Mesendoderm (in vitro differentiated cells): Measurements from ENCODE around the gene KCNQ1.

Source experiments
- DNase-seq: peaks from one replicate; pipeline ENCODE4 v3.0.0; 2013
- H2AK5ac ChIP-seq: 2 replicates; pipeline ENCODE4 v1.6.1; 2013; ENCODE audit warnings: low read length, inconsistent platforms
- H2BK120ac ChIP-seq: 2 replicates; pipeline ENCODE4 v1.6.1; 2013; ENCODE audit warnings: low read depth, mild to moderate bottlenecking, low read length, moderate library complexity, mixed read lengths
- H2BK15ac ChIP-seq: replicated peaks from 2 replicates; pipeline ENCODE4 v1.6.1; 2013; ENCODE audit warnings: low read depth, mild to moderate bottlenecking, moderate library complexity
- H2BK5ac ChIP-seq: 2 replicates; pipeline ENCODE4 v1.6.1; 2013; ENCODE audit warnings: low read length, inconsistent platforms
- H3K18ac ChIP-seq: 2 replicates; pipeline ENCODE4 v1.6.1; 2013; ENCODE audit warnings: mild to moderate bottlenecking, low read length, mixed read lengths
- H3K23ac ChIP-seq: one replicate; pipeline ENCODE4 v1.6.1; 2013; ENCODE audit warnings: low read length
- H3K27ac ChIP-seq: 2 replicates; pipeline ENCODE4 v1.5.1; 2013; ENCODE audit warnings: low read depth, mild to moderate bottlenecking, inconsistent platforms, low read length, moderate library complexity
- H3K27me3 ChIP-seq: 2 replicates; pipeline ENCODE4 v1.6.1; 2013; ENCODE audit warnings: low read length, control low read depth, mild to moderate bottlenecking, inconsistent platforms; ENCODE audit not compliant: insufficient read depth, poor library complexity
- H3K36me3 ChIP-seq: 2 replicates; pipeline ENCODE4 v1.6.1; 2013; ENCODE audit warnings: low read length, inconsistent platforms; ENCODE audit not compliant: control insufficient read depth, insufficient read depth
- H3K4ac ChIP-seq: one replicate; pipeline ENCODE4 v1.6.1; 2013; ENCODE audit warnings: low read depth, mild to moderate bottlenecking, low read length, moderate library complexity
- H3K4me1 ChIP-seq: 2 replicates; pipeline ENCODE4 v1.6.1; 2013; ENCODE audit warnings: low read depth, low read length, inconsistent platforms; ENCODE audit not compliant: control insufficient read depth
- H3K4me2 ChIP-seq: 2 replicates; pipeline ENCODE4 v1.6.1; 2013; ENCODE audit warnings: low read length
- H3K4me3 ChIP-seq: 2 replicates; pipeline ENCODE4 v1.5.1; 2013; ENCODE audit warnings: mild to moderate bottlenecking, low read length
- H3K56ac ChIP-seq: one replicate; pipeline ENCODE4 v1.6.1; 2013; ENCODE audit warnings: low read length
- H3K79me1 ChIP-seq: 2 replicates; pipeline ENCODE4 v1.6.1; 2013; ENCODE audit warnings: low read length, inconsistent platforms
- H3K79me2 ChIP-seq: 2 replicates; pipeline ENCODE4 v1.6.1; 2013; ENCODE audit warnings: mild to moderate bottlenecking, low read length; ENCODE audit not compliant: control insufficient read depth, insufficient read depth
- H3K9ac ChIP-seq: 2 replicates; pipeline ENCODE4 v1.6.1; 2013; ENCODE audit warnings: low read length, inconsistent platforms
- H4K5ac ChIP-seq: one replicate; pipeline ENCODE4 v1.6.1; 2013; ENCODE audit warnings: low read length
- H4K8ac ChIP-seq: one replicate; pipeline ENCODE4 v1.6.1; 2013; ENCODE audit warnings: low read depth, mild to moderate bottlenecking, control low read depth, low read length, moderate library complexity
- WGBS: extraction: QIAGEN DNeasy Blood & Tissue Kit; methylation state at CpG from one replicate; pipeline ENCODE4 v1.1.7; 2013; ENCODE audit warnings: low lambda C conversion rate, missing lambda C conversion rate; ENCODE audit not compliant: insufficient coverage; ENCODE audit errors: extremely low coverage; 5-methylcytosine and 5-hydroxymethylcytosine counted together

Gene KCNQ1

GRCh38 chr11:2810411-2811205 lies 365.8 kb downstream of the KCNQ1 start:
- Histone ChIP-seq H2BK120ac (no peak overlapping the region), H2AK5ac (no peak overlapping the region), H3K79me1 (no peaks in the 10 kb centered on the region), H3K23ac (no peak overlapping the region), H3K4me2 (no peak overlapping the region), H2BK5ac (no peak overlapping the region), H3K4ac (no peak overlapping the region), H4K5ac (no peak overlapping the region), H4K8ac (no peak overlapping the region), H3K4me1 (no peaks in the 10 kb centered on the region), H3K9ac (no peak overlapping the region), H3K79me2 (no peaks in the 10 kb centered on the region), H3K27ac (no peak overlapping the region), H3K4me3 (no peak overlapping the region), H3K18ac (no peak overlapping the region), H3K36me3 (no peaks in the 10 kb centered on the region), H3K56ac (no peak overlapping the region), H3K27me3 (no peaks in the 10 kb centered on the region), H2BK15ac (no peak overlapping the region)
- DNase-seq = no peak
- WGBS = no CpG with 5 or more reads among the region's 18 CpGs

GRCh38 chr11:2811206-2812091 lies 366.6 kb downstream of the KCNQ1 start:
- Histone ChIP-seq H4K8ac (no peak overlapping the region), H3K27me3 (no peaks in the 10 kb centered on the region), H3K27ac (no peak overlapping the region), H3K4me1 (no peaks in the 10 kb centered on the region), H3K36me3 (no peaks in the 10 kb centered on the region), H3K4ac (no peak overlapping the region), H2BK5ac (no peak overlapping the region), H3K4me3 (no peak overlapping the region), H3K79me1 (no peaks in the 10 kb centered on the region), H2BK15ac (no peak overlapping the region), H2AK5ac (no peak overlapping the region), H4K5ac (no peak overlapping the region), H3K18ac (no peak overlapping the region), H3K4me2 (no peak overlapping the region), H3K79me2 (no peaks in the 10 kb centered on the region), H3K9ac (no peak overlapping the region), H2BK120ac (no peak overlapping the region), H3K56ac (no peak overlapping the region), H3K23ac (no peak overlapping the region)
- no CpG with 5 or more reads among the region's 34 CpGs for WGBS
- peak; percentile 33 for DNase-seq

- Histone ChIP-seq H3K4me1 (no peaks in the 10 kb centered on the region), H3K36me3 (no peaks in the 10 kb centered on the region), H3K18ac (no peak overlapping the region), H3K23ac (no peak overlapping the region), H3K27ac (no peak overlapping the region), H2BK15ac (no peak overlapping the region), H2AK5ac (no peak overlapping the region), H3K27me3 (no peaks in the 10 kb centered on the region), H2BK120ac (no peak overlapping the region), H3K9ac (no peak overlapping the region), H2BK5ac (no peak overlapping the region), H3K79me1 (no peaks in the 10 kb centered on the region), H4K5ac (no peak overlapping the region), H3K79me2 (no peaks in the 10 kb centered on the region), H3K56ac (peak overlapping the region; percentile 65), H4K8ac (no peak overlapping the region), H3K4me2 (no peak overlapping the region), H3K4me3 (no peak overlapping the region), H3K4ac (no peak overlapping the region)
- WGBS = no CpG with 5 or more reads among the region's 17 CpGs
- DNase-seq = peak; percentile 20
Measured at GRCh38 chr11:2812371-2812991, 367.7 kb downstream of the KCNQ1 start.

- Histone ChIP-seq H3K27me3 (no peaks in the 10 kb centered on the region), H3K4me3 (no peak overlapping the region), H3K23ac (no peak overlapping the region), H3K36me3 (no peaks in the 10 kb centered on the region), H2BK15ac (no peak overlapping the region), H3K79me1 (no peaks in the 10 kb centered on the region), H3K4me1 (no peaks in the 10 kb centered on the region), H3K56ac (no peak overlapping the region), H2BK120ac (no peak overlapping the region), H3K27ac (no peak overlapping the region), H3K79me2 (no peaks in the 10 kb centered on the region), H3K18ac (no peak overlapping the region), H4K5ac (no peak overlapping the region), H3K9ac (no peak overlapping the region), H2AK5ac (no peak overlapping the region), H3K4me2 (no peak overlapping the region), H4K8ac (no peak overlapping the region), H3K4ac (no peak overlapping the region), H2BK5ac (no peak overlapping the region)
- WGBS = 100% methylated on average over 1 of the region's 14 CpGs
- DNase-seq = no peak
Measured at GRCh38 chr11:2813141-2813908, 368.5 kb downstream of the KCNQ1 start.

- Histone ChIP-seq H3K79me1 (no peaks in the 10 kb centered on the region), H4K5ac (no peak overlapping the region), H3K18ac (no peak overlapping the region), H3K4ac (no peak overlapping the region), H2BK120ac (no peak overlapping the region), H2BK15ac (no peak overlapping the region), H3K4me2 (no peak overlapping the region), H3K4me3 (no peak overlapping the region), H2BK5ac (no peak overlapping the region), H3K27ac (no peak overlapping the region), H3K56ac (no peak overlapping the region), H3K9ac (no peak overlapping the region), H3K79me2 (no peaks in the 10 kb centered on the region), H3K27me3 (no peaks in the 10 kb centered on the region), H3K23ac (no peak overlapping the region), H3K4me1 (no peaks in the 10 kb centered on the region), H2AK5ac (no peak overlapping the region), H3K36me3 (no peaks in the 10 kb centered on the region), H4K8ac (no peak overlapping the region)
- DNase-seq = no peak
- WGBS = 100% methylated on average over 1 of the region's 1 CpG
Measured at GRCh38 chr11:2813968-2814367, 369.2 kb downstream of the KCNQ1 start.
